HepG2 (cell line): ENCODE data around the gene BMP2K. TPM values are rescaled to one million over a fixed set of nuclear protein-coding genes. Genes with fewer than 3 reads are reported as not detected.

Experiments used
- ATAC-seq: fragments of 200-7000 bp; cut with Tn5 transposase; 3 replicates; pipeline ENCODE4 v1.9.1; 2020; ENCODE audit warnings: mild to moderate bottlenecking, moderate library complexity
- BruUV-seq: library from RNA; stranded (reverse); fragments of 400-500 nt; replicated peaks from 2 replicates; lab custom pipeline; 2021; lab: Mats Ljungman, UMichigan
- CTCF ChIA-PET: fragments of 300-600 bp; formaldehyde crosslinking; extraction: SDS; loops from one replicate; lab custom pipeline; 2021; ENCODE audit warnings: low total read pairs, inconsistent platforms, low intra/inter-chr PET ratio; lab: Yijun Ruan, JAX
- POLR2A ChIA-PET: fragments of 350-600 bp; sonication (Branson Sonifier 250); formaldehyde crosslinking; loops from one replicate; lab custom pipeline; 2020; ENCODE audit warnings: antibody characterized with exemption, inconsistent platforms; lab: Yijun Ruan, JAX
- DNase-seq: peaks from one replicate; pipeline ENCODE4 v3.0.0-alpha.2; 2015; ENCODE audit warnings: low spot score
- FAIRE-seq: peaks from 3 replicates; lab custom pipeline; 2011; peaks lifted over from hg19 to GRCh38; lab: Jason Lieb, UNC
- H2AFZ ChIP-seq: one replicate; pipeline ENCODE4 v1.6.1; 2011; ENCODE audit warnings: low read length, inconsistent platforms
- H3K27ac ChIP-seq: fragments of 300-600 bp; 3 replicates; pipeline ENCODE4 v1.8.0; 2011; ENCODE audit warnings: mixed run types, mild to moderate bottlenecking, mixed read lengths, low read length, inconsistent platforms; ENCODE audit not compliant: insufficient read depth; ENCODE audit errors: extremely low read length
- H3K27me3 ChIP-seq, 2 experiments: fragments of 200-600 bp in 1 of 2; 2 replicates in 1 of 2; 3 replicates in 1 of 2; pipeline versions ENCODE4 v1.6.0 to v1.8.0; 2011; ENCODE audit warnings: low read length in 2 of 2, mild to moderate bottlenecking in 2 of 2, moderate library complexity in 2 of 2, inconsistent platforms in 1 of 2; ENCODE audit not compliant: insufficient read depth in 2 of 2, control insufficient read depth in 1 of 2
- H3K36me3 ChIP-seq, 2 experiments: fragments of 200-600 bp in 1 of 2; replicated peaks in 1 of 2; 2 replicates in 1 of 2; 3 replicates in 1 of 2; pipeline versions ENCODE4 v1.5.1 to v1.8.0; 2011; ENCODE audit warnings: low read length in 2 of 2, inconsistent platforms in 1 of 2; ENCODE audit not compliant: insufficient read depth in 2 of 2, control insufficient read depth in 1 of 2
- H3K4me1 ChIP-seq: 2 replicates; pipeline ENCODE4 v1.5.1; 2012; ENCODE audit warnings: low read length, inconsistent platforms; ENCODE audit not compliant: insufficient read depth
- H3K4me2 ChIP-seq: 2 replicates; pipeline ENCODE4 v1.6.0; 2011; ENCODE audit warnings: low read depth, low read length, inconsistent platforms
- H3K4me3 ChIP-seq, 3 experiments: fragments of 200-600 bp in 1 of 3; sonication (generic), shearing (Covaris generic) in 1 of 3; replicated peaks in 1 of 3; 2 replicates each; pipeline ENCODE4 v1.5.1; 2011 to 2016; ENCODE audit warnings: low read length in 3 of 3, inconsistent platforms in 2 of 3, low read depth in 2 of 3, mild to moderate bottlenecking in 2 of 3, control low read depth in 1 of 3, mixed read lengths in 1 of 3; ENCODE audit not compliant: insufficient read depth in 1 of 3
- H3K79me2 ChIP-seq: one replicate; pipeline ENCODE4 v1.6.1; 2011; ENCODE audit warnings: low read length, inconsistent platforms; ENCODE audit not compliant: insufficient read depth
- H3K9ac ChIP-seq: 2 replicates; pipeline ENCODE4 v1.6.0; 2011; ENCODE audit warnings: mild to moderate bottlenecking, low read depth, low read length, inconsistent platforms; ENCODE audit not compliant: insufficient read depth
- H3K9me3 ChIP-seq: 2 replicates; pipeline ENCODE4 v1.5.1; 2012; ENCODE audit warnings: mild to moderate bottlenecking, low read length
- H4K20me1 ChIP-seq: 2 replicates; pipeline ENCODE4 v1.6.0; 2011; ENCODE audit warnings: inconsistent platforms, mild to moderate bottlenecking, low read length, moderate library complexity; ENCODE audit not compliant: insufficient read depth
- HNF1B ChIP-seq: sonication (generic); formaldehyde crosslinking; IDR thresholded peaks from 2 replicates; pipeline ENCODE4 v1.5.1; 2020; ENCODE audit warnings: mild to moderate bottlenecking, moderate library complexity, missing genetic modification reagents
- HNRNPK ChIP-seq: fragments of 200-400 bp; formaldehyde crosslinking; IDR thresholded peaks from 2 replicates; pipeline ENCODE4 v1.6.1; 2018; ENCODE audit warnings: low read length, low read depth, moderate library complexity, mild to moderate bottlenecking; ENCODE audit not compliant: poor library complexity, severe bottlenecking
- JARID2 ChIP-seq: sonication (generic); formaldehyde crosslinking; IDR thresholded peaks from 2 replicates; pipeline ENCODE4 v1.8.1; 2023; ENCODE audit warnings: missing genetic modification reagents, inconsistent platforms; ENCODE audit not compliant: insufficient replicate concordance
- PCBP2 ChIP-seq: fragments of 200-400 bp; formaldehyde crosslinking; optimal IDR thresholded peaks from 2 replicates; pipeline ENCODE3; 2018; ENCODE audit warnings: low read length, low read depth; ENCODE audit not compliant: poor library complexity, severe bottlenecking
- SMAD1 ChIP-seq: sonication (generic); formaldehyde crosslinking; IDR thresholded peaks from 2 replicates; pipeline ENCODE4 v1.4.0; 2020; ENCODE audit warnings: missing genetic modification reagents, low read depth, mild to moderate bottlenecking, borderline replicate concordance
- THAP9 ChIP-seq: sonication (generic); formaldehyde crosslinking; IDR thresholded peaks from 2 replicates; pipeline ENCODE4; 2020; ENCODE audit warnings: missing genetic modification reagents, mild to moderate bottlenecking, borderline replicate concordance
- TOE1 ChIP-seq: sonication (generic); formaldehyde crosslinking; IDR thresholded peaks from 2 replicates; pipeline ENCODE4 v1.4.0; 2020; ENCODE audit warnings: mild to moderate bottlenecking, missing genetic modification reagents
- ZNF260 ChIP-seq: sonication (generic); formaldehyde crosslinking; IDR thresholded peaks from 2 replicates; pipeline ENCODE4 v1.4.0; 2020; ENCODE audit warnings: missing genetic modification reagents, low read depth, mild to moderate bottlenecking, borderline replicate concordance
- ZNF530 ChIP-seq: sonication (generic); formaldehyde crosslinking; IDR thresholded peaks from 2 replicates; pipeline ENCODE4 v1.5.0; 2020; ENCODE audit warnings: low read depth, mild to moderate bottlenecking, missing genetic modification reagents
- ZNF597 ChIP-seq: sonication (generic); formaldehyde crosslinking; IDR thresholded peaks from 2 replicates; pipeline ENCODE4 v1.5.0; 2020; ENCODE audit warnings: missing genetic modification reagents
- ZNF598 ChIP-seq: sonication (generic); formaldehyde crosslinking; IDR thresholded peaks from 2 replicates; pipeline ENCODE4 v1.5.1; 2020; ENCODE audit warnings: mild to moderate bottlenecking, missing genetic modification reagents, borderline replicate concordance
- ZNF772 ChIP-seq: sonication (generic); formaldehyde crosslinking; IDR thresholded peaks from 2 replicates; pipeline ENCODE4 v1.5.0; 2020; ENCODE audit warnings: mild to moderate bottlenecking, missing genetic modification reagents
- ZSCAN25 ChIP-seq: sonication (generic); formaldehyde crosslinking; IDR thresholded peaks from 2 replicates; pipeline ENCODE4 v1.8.0; 2022; ENCODE audit warnings: mild to moderate bottlenecking, missing genetic modification reagents
- WGBS: methylation state at CpG from one replicate; pipeline ENCODE4 v1.1.6; 2017; ENCODE audit warnings: low lambda C conversion rate; 5-methylcytosine and 5-hydroxymethylcytosine counted together
- in situ Hi-C: cut with HindIII; loops from 2 replicates; pipeline ENCODE4 v1.10.0; 2017; ENCODE audit warnings: low pct_unique_long_range_greater_than_20kb; ENCODE audit not compliant: extremely low pct_ligation_motif_present
- intact Hi-C: fragments of 100-400 bp; cut with micrococcal nuclease; formaldehyde crosslinking; loops from one replicate; pipeline ENCODE4 v1.10.0; 2022; ENCODE audit not compliant: unreplicated experiment
- polyA plus RNA-seq, 8 experiments: library from polyadenylated mRNA; depleted of rRNA in 3 of 8; stranded (reverse) in 7 of 8; unstranded in 1 of 8; fragments of >200 nt; fragmentation: Illumina TruSeq in 4 of 8; extraction: Trizol in 4 of 8; gene quantifications; 2 replicates each; pipeline versions ENCODE4 v1.2.1 to v1.2.3, GENCODE V29; 2011 to 2016; ENCODE audit warnings: low read depth in 4 of 8, missing spikeins in 1 of 8, mixed read lengths in 1 of 8; ENCODE audit not compliant: insufficient read depth in 1 of 8
- total RNA-seq, 5 experiments: library from RNA; depleted of rRNA; stranded (reverse); fragments of >200 nt; fragmentation: Illumina TruSeq; extraction: Trizol; gene quantifications; 2 replicates each; pipeline ENCODE4 v1.2.3, GENCODE V29; 2016; ENCODE audit warnings: low read depth in 1 of 5

BMP2K gene
- total and polyA plus RNA-seq, 2 of the 13 experiments (the other 11 are each of a cell fraction or from before 2014, with no cell fraction given) = 8.6 to 15.2 TPM

DNA sequence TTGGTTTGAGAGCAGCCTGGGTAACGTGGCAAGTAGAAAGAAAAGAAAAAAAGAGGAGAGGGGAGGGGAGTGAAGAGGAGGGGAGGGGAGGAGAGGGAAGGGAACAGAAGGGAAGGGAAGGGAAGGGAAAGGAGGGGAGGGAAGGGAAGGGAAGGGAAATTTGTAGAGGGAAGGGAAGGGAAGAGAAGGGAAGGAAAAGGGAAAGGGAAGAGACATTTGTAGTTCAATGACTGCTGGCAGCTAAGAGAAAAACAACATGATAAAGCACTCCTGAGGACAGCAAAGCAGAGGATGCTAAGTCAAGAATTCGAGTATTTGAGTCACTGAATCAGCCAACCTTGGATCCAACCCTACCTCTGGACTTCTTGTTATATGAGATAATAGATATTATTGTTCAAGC lies 38.2 kb upstream of the BMP2K start:
- intact Hi-C loops = no loop called here
- Histone ChIP-seq H4K20me1 (no peaks in the 10 kb centered on the region), H3K4me1 (no peaks in the 10 kb centered on the region), H3K79me2 (no peaks in the 10 kb centered on the region), H2AFZ (no peak overlapping the region), H3K4me2 (no peak overlapping the region), H3K27ac (no peak overlapping the region), H3K9ac (no peak overlapping the region), H3K9me3 (no peaks in the 10 kb centered on the region), H3K4me3 (no peak overlapping the region), H3K27me3 (no peaks in the 10 kb centered on the region), H3K36me3 (no peaks in the 10 kb centered on the region)
- TF ChIP-seq TOE1 (CRISPR knock-in tag) (no peak), ZNF772 (CRISPR knock-in tag) (no peak), ZSCAN25 (no peak), HNF1B (CRISPR knock-in tag) (no peak), HNRNPK (peak; percentile 94), JARID2 (CRISPR knock-in tag) (no peak), PCBP2 (peak; percentile 83), ZNF530 (CRISPR knock-in tag) (no peak), THAP9 (no peak), SMAD1 (no peak), ZNF597 (CRISPR knock-in tag) (no peak), ZNF598 (CRISPR knock-in tag) (no peak), ZNF260 (CRISPR knock-in tag) (no peak)
- BruUV-seq = no TSS peak
- CTCF ChIA-PET = no interaction called here
- FAIRE-seq = no peak
- ATAC-seq = no peak
- POLR2A ChIA-PET = no interaction called here
- WGBS = 10% methylated on average over 2 of the region's 2 CpGs
- in situ Hi-C loops = no loop called here
- no peak for DNase-seq
